ENCODE measurements around the gene TBL3. TPM values are rescaled to one million over a fixed set of nuclear protein-coding genes. Genes with fewer than 3 reads are reported as not detected.
"Not testable (repeated sequence)": the region's sequence is repeated elsewhere in the genome, so short reads cannot be mapped to it uniquely, and the experiment has no call there.

TBL3 gene
- total and polyA plus RNA-seq, 4 donors, result 12.5 to 24.3 (median 14.2) TPM

GRCh38 chr16:2009164-2009711 lies 37.4 kb downstream of the TBL3 start:
- H3K27ac ChIP-seq (ENCODE audit: low read depth in 1 of 2, low read length in 2 of 2), result peak overlapping the region; percentile 60 to 78
- peaks cover 0 to 2% (median 0%) of the 10 kb centered on the region in 4 donors for H3K36me3 ChIP-seq (ENCODE audit: control insufficient read depth in 4 of 4, insufficient read depth in 3 of 4, low read depth in 1 of 4, low read length in 3 of 4)
- H3K4me1 ChIP-seq (ENCODE audit: control insufficient read depth in 4 of 4, insufficient read depth in 4 of 4, low read length in 3 of 4), result peaks cover 34 to 51% (median 46%) of the 10 kb centered on the region in 4 donors
- no peak for DNase-seq (ENCODE audit: low spot score)
- H3K9ac ChIP-seq (ENCODE audit: low read depth in 1 of 2, low read length in 2 of 2), result peak overlapping the region; percentile 41 to 79
- no peak for TF ChIP-seq ATF3 (IDR thresholded peaks at IDR 0.05)
- no peak for TF ChIP-seq SP1 (IDR thresholded peaks at IDR 0.05)
- TF ChIP-seq, protein P1, sequence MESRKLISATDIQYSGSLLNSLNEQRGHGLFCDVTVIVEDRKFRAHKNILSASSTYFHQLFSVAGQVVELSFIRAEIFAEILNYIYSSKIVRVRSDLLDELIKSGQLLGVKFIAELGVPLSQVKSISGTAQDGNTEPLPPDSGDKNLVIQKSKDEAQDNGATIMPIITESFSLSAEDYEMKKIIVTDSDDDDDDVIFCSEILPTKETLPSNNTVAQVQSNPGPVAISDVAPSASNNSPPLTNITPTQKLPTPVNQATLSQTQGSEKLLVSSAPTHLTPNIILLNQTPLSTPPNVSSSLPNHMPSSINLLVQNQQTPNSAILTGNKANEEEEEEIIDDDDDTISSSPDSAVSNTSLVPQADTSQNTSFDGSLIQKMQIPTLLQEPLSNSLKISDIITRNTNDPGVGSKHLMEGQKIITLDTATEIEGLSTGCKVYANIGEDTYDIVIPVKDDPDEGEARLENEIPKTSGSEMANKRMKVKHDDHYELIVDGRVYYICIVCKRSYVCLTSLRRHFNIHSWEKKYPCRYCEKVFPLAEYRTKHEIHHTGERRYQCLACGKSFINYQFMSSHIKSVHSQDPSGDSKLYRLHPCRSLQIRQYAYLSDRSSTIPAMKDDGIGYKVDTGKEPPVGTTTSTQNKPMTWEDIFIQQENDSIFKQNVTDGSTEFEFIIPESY (IDR thresholded peaks at IDR 0.05), result no peak
- no peak for TF ChIP-seq GABPA (IDR thresholded peaks at IDR 0.05 in 1 of 2, conservative IDR thresholded peaks at IDR 0.05 in 1 of 2)
- TF ChIP-seq FOXA2 (IDR thresholded peaks at IDR 0.05), result no peak
- TF ChIP-seq RAD21 (IDR thresholded peaks at IDR 0.05), result no peak
- TF ChIP-seq RXRA (IDR thresholded peaks at IDR 0.05), result no peak
- no peak for TF ChIP-seq FOXA1 (IDR thresholded peaks at IDR 0.05)
- TF ChIP-seq JUND (IDR thresholded peaks at IDR 0.05), result no peak
- TF ChIP-seq MAX (IDR thresholded peaks at IDR 0.05), result no peak
- no peak for TF ChIP-seq HNF4G (IDR thresholded peaks at IDR 0.05)
- no peak for TF ChIP-seq TAF1 (conservative IDR thresholded peaks at IDR 0.05)
- TF ChIP-seq, protein P2, sequence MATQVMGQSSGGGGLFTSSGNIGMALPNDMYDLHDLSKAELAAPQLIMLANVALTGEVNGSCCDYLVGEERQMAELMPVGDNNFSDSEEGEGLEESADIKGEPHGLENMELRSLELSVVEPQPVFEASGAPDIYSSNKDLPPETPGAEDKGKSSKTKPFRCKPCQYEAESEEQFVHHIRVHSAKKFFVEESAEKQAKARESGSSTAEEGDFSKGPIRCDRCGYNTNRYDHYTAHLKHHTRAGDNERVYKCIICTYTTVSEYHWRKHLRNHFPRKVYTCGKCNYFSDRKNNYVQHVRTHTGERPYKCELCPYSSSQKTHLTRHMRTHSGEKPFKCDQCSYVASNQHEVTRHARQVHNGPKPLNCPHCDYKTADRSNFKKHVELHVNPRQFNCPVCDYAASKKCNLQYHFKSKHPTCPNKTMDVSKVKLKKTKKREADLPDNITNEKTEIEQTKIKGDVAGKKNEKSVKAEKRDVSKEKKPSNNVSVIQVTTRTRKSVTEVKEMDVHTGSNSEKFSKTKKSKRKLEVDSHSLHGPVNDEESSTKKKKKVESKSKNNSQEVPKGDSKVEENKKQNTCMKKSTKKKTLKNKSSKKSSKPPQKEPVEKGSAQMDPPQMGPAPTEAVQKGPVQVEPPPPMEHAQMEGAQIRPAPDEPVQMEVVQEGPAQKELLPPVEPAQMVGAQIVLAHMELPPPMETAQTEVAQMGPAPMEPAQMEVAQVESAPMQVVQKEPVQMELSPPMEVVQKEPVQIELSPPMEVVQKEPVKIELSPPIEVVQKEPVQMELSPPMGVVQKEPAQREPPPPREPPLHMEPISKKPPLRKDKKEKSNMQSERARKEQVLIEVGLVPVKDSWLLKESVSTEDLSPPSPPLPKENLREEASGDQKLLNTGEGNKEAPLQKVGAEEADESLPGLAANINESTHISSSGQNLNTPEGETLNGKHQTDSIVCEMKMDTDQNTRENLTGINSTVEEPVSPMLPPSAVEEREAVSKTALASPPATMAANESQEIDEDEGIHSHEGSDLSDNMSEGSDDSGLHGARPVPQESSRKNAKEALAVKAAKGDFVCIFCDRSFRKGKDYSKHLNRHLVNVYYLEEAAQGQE (IDR thresholded peaks at IDR 0.05), result no peak
- TF ChIP-seq EGR1 (IDR thresholded peaks at IDR 0.05; ENCODE audit: low read depth in 2 of 2), result no peak
- TF ChIP-seq NR2F2 (IDR thresholded peaks at IDR 0.05), result no peak
- no peak for TF ChIP-seq HNF4A (conservative IDR thresholded peaks at IDR 0.05)
- WGBS, result under 1% methylated on average over 55 of the region's 55 CpGs
- H3K27me3 ChIP-seq (ENCODE audit: control insufficient read depth in 4 of 4, insufficient read depth in 4 of 4, low read length in 3 of 4), result no peaks in the 10 kb centered on the region
- H3K9me3 ChIP-seq (ENCODE audit: control insufficient read depth in 4 of 4, low read length in 3 of 4), result no peaks in the 10 kb centered on the region
- H3K4me3 ChIP-seq (ENCODE audit: low read depth in 1 of 3, low read length in 3 of 3), result peak overlapping the region; percentile 75 to 93 (median 80)

DNA sequence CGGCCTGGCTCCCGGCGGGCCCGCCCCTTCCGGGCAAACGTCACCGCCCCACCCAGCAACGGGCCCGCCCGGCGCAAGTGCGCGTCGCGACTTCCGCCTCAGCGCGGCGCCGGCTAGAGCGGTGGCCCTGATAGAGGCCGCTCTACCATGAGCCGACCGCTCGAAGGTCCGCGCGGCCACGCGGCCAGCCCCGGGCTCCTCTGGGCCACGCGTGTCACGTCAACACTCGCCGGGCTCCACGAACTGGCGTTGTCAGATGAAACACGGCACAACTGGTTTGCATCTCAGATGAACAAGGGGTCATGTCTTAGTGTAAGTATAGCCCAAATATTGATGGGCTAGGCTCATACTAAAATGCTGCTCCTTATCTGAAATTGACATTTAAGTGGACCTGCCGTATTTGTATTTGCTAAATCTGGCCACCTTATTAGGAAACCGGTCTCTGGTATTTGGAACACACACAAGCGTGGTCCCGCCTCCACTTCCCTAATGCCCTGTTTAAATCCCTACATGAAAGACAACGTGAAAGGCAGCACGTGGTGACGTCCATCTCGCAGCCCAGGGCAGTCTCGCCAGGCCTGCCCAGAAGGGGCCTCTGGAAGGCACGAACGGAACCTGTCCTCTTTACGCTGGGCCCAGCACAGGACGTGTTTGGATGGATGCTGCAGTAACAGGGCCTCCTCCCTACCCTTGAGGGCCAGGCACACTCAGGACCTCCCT lies 38.1 kb downstream of the TBL3 start, which contains the start of gene ZNF598:
TSS of gene ZNF598 (minus strand) at position 31 of the 720 bp plus-strand sequence.
- Histone ChIP-seq H3K27me3 (ENCODE audit: control insufficient read depth in 4 of 4, insufficient read depth in 4 of 4, low read length in 3 of 4) (no peaks in the 10 kb centered on the region), H3K27ac (ENCODE audit: low read depth in 1 of 2, low read length in 2 of 2) (peak within 1 kb of the TSS; percentile 77 to 79), H3K4me3 (ENCODE audit: low read depth in 1 of 3, low read length in 3 of 3) (peak within 1 kb of the TSS; percentile 85 to 93 (median 90)), H3K36me3 (ENCODE audit: control insufficient read depth in 4 of 4, insufficient read depth in 3 of 4, low read depth in 1 of 4, low read length in 3 of 4) (peaks cover 0 to 2% (median 0%) of the 10 kb centered on the region in 4 donors), H3K9me3 (ENCODE audit: control insufficient read depth in 4 of 4, low read length in 3 of 4) (no peaks in the 10 kb centered on the region), H3K9ac (ENCODE audit: low read depth in 1 of 2, low read length in 2 of 2) (peak within 1 kb of the TSS; percentile 79 to 97), H3K4me1 (ENCODE audit: control insufficient read depth in 4 of 4, insufficient read depth in 4 of 4, low read length in 3 of 4) (peaks cover 26 to 44% (median 38%) of the 10 kb centered on the region in 4 donors)
- peak; percentile 84 for DNase-seq (ENCODE audit: low spot score)
- TF ChIP-seq RAD21 (IDR thresholded peaks at IDR 0.05) (no peak), YY1 (IDR thresholded peaks at IDR 0.05) (peak; percentile 35), MAX (IDR thresholded peaks at IDR 0.05) (no peak), GABPA (IDR thresholded peaks at IDR 0.05 in 1 of 2, conservative IDR thresholded peaks at IDR 0.05 in 1 of 2) (peak in 1 of 2 donors; percentile 87), SP1 (IDR thresholded peaks at IDR 0.05) (peak; percentile 7)
- 5% methylated on average over 52 of the region's 52 CpGs for WGBS

DNA sequence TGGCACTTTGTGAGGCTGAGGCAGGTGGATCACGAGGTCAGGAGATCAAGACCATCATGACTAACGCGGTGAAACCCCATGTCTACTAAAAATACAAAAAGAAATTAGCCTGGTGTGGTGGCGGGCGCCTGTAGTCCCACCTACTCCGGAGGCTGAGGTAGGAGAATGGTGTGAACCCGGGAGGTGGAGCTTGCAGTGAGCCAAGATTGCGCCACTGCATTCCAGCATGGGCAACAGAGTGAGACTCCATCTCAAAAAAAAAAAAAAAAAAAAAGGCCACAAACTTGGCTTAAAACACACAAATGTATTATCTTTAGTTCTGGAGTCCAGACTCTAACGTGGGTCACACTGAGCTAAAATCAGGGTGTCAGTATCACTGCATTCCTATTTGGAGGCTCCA lies 39.9 kb downstream of the TBL3 start:
- 78% methylated on average over 9 of the region's 9 CpGs for WGBS
- H3K4me1 ChIP-seq (ENCODE audit: control insufficient read depth in 4 of 4, insufficient read depth in 4 of 4, low read length in 3 of 4), result peaks cover 15 to 31% (median 26%) of the 10 kb centered on the region in 4 donors
- H3K9me3 ChIP-seq (ENCODE audit: control insufficient read depth in 4 of 4, low read length in 3 of 4); DNase-seq (ENCODE audit: low spot score); H3K36me3 ChIP-seq (ENCODE audit: control insufficient read depth in 4 of 4, insufficient read depth in 3 of 4, low read depth in 1 of 4, low read length in 3 of 4); H3K27ac ChIP-seq (ENCODE audit: low read depth in 1 of 2, low read length in 2 of 2); H3K9ac ChIP-seq (ENCODE audit: low read depth in 1 of 2, low read length in 2 of 2); H3K4me3 ChIP-seq (ENCODE audit: low read depth in 1 of 3, low read length in 3 of 3); H3K27me3 ChIP-seq (ENCODE audit: control insufficient read depth in 4 of 4, insufficient read depth in 4 of 4, low read length in 3 of 4): not testable (repeated sequence)
